ENCODE results near the gene SMAD1. TPM values are rescaled to one million over a fixed set of nuclear protein-coding genes. Genes with fewer than 3 reads are reported as not detected.

Gene SMAD1
- polyA plus RNA-seq, 1 donor (not counting 4 experiments of a cell fraction or from before 2014, with no cell fraction given), result 33.5 TPM

- dilution Hi-C loops (cut with MboI; ENCODE audit: extremely low pct_ligation_motif_present, low sequenced_read_pairs), result no loop called here
Observed at GRCh38 chr4:145545538-145546174, 64.0 kb downstream of the SMAD1 start.

GRCh38 chr4:145546175-145546915 is 64.7 kb downstream of the SMAD1 start:
- H3K9me1 ChIP-seq (ENCODE audit: control insufficient read depth, extremely low read depth, insufficient read depth, low read length), result no peaks in the 10 kb centered on the region
- FAIRE-seq, result peak; percentile 84
- H3K9me3 ChIP-seq (ENCODE audit: control insufficient read depth, low read depth, low read length), result no peaks in the 10 kb centered on the region
- dilution Hi-C loops (cut with MboI; ENCODE audit: extremely low pct_ligation_motif_present, low sequenced_read_pairs), result no loop called here
- no peaks in the 10 kb centered on the region for H3K27me3 ChIP-seq (ENCODE audit: control insufficient read depth, extremely low read depth, insufficient read depth, low read length)
- H3K4me1 ChIP-seq (ENCODE audit: control insufficient read depth, extremely low read depth, insufficient read depth, low read length), result peaks cover 25% of the 10 kb centered on the region
- peaks cover 4% of the 10 kb centered on the region for H3K79me2 ChIP-seq (ENCODE audit: control insufficient read depth, insufficient read depth, low read length)
- H3K27ac ChIP-seq (ENCODE audit: control insufficient read depth, insufficient read depth, low read length), result peak overlapping the region; percentile 97
- H4K20me1 ChIP-seq (ENCODE audit: control insufficient read depth, extremely low read depth, insufficient read depth, low read length), result no peaks in the 10 kb centered on the region
- DNase-seq (ENCODE audit: low read depth, low spot score), result no peak
- peak overlapping the region in 2 of 3 experiments; percentile 50 to 51 for H3K4me3 ChIP-seq (ENCODE audit: control insufficient read depth in 2 of 3, extremely low read depth in 1 of 3, insufficient read depth in 2 of 3, low read depth in 1 of 3, low read length in 3 of 3)
- peak overlapping the region; percentile 64 for H3K9ac ChIP-seq (ENCODE audit: control insufficient read depth, extremely low read depth, insufficient read depth, low read length)
- TF ChIP-seq EZH2 (IDR thresholded peaks at IDR 0.05; ENCODE audit: low read length) (no peak), CTCF (optimal IDR thresholded peaks at IDR 0.05 in 1 of 3, IDR thresholded peaks at IDR 0.05 in 1 of 3, conservative IDR thresholded peaks at IDR 0.05 in 1 of 3; ENCODE audit: extremely low read depth in 1 of 3, insufficient read depth in 2 of 3, low read length in 3 of 3) (no peak)
- H2AFZ ChIP-seq (ENCODE audit: control insufficient read depth, low read length), result peak overlapping the region; percentile 78
- H3K4me2 ChIP-seq (ENCODE audit: control insufficient read depth, extremely low read depth, insufficient read depth, low read depth, low read length), result peak overlapping the region; percentile 93
- peaks cover 1 to 12% of the 10 kb centered on the region in 2 experiments for H3K36me3 ChIP-seq (ENCODE audit: control insufficient read depth in 2 of 2, extremely low read depth in 1 of 2, insufficient read depth in 2 of 2, low read length in 2 of 2)

More at GRCh38 chr4:145545538-145546174, 64.0 kb downstream of the SMAD1 start:
- Histone ChIP-seq H3K27me3 (ENCODE audit: control insufficient read depth, extremely low read depth, insufficient read depth, low read length) (no peaks in the 10 kb centered on the region), H3K27ac (ENCODE audit: control insufficient read depth, insufficient read depth, low read length) (peak overlapping the region; percentile 97), H2AFZ (ENCODE audit: control insufficient read depth, low read length) (peak overlapping the region; percentile 42), H3K9me1 (ENCODE audit: control insufficient read depth, extremely low read depth, insufficient read depth, low read length) (no peaks in the 10 kb centered on the region), H4K20me1 (ENCODE audit: control insufficient read depth, extremely low read depth, insufficient read depth, low read length) (no peaks in the 10 kb centered on the region), H3K4me3 (ENCODE audit: control insufficient read depth in 2 of 3, extremely low read depth in 1 of 3, insufficient read depth in 2 of 3, low read depth in 1 of 3, low read length in 3 of 3) (peak overlapping the region in 2 of 3 experiments; percentile 50 to 57), H3K4me2 (ENCODE audit: control insufficient read depth, extremely low read depth, insufficient read depth, low read depth, low read length) (peak overlapping the region; percentile 93), H3K79me2 (ENCODE audit: control insufficient read depth, insufficient read depth, low read length) (peaks cover 4% of the 10 kb centered on the region), H3K4me1 (ENCODE audit: control insufficient read depth, extremely low read depth, insufficient read depth, low read length) (peaks cover 25% of the 10 kb centered on the region), H3K36me3 (ENCODE audit: control insufficient read depth in 2 of 2, extremely low read depth in 1 of 2, insufficient read depth in 2 of 2, low read length in 2 of 2) (peaks cover 1 to 12% of the 10 kb centered on the region in 2 experiments), H3K9ac (ENCODE audit: control insufficient read depth, extremely low read depth, insufficient read depth, low read length) (peak overlapping the region; percentile 77), H3K9me3 (ENCODE audit: control insufficient read depth, low read depth, low read length) (no peaks in the 10 kb centered on the region)
- TF ChIP-seq EZH2 (IDR thresholded peaks at IDR 0.05; ENCODE audit: low read length) (no peak), CTCF (optimal IDR thresholded peaks at IDR 0.05 in 1 of 3, IDR thresholded peaks at IDR 0.05 in 1 of 3, conservative IDR thresholded peaks at IDR 0.05 in 1 of 3; ENCODE audit: extremely low read depth in 1 of 3, insufficient read depth in 2 of 3, low read length in 3 of 3) (no peak)
- FAIRE-seq, result peak; percentile 87
- peak; percentile 85 for DNase-seq (ENCODE audit: low read depth, low spot score)

Data from keratinocyte (primary cell).